GM18520 (cell line): Measurements from ENCODE around the gene RDH5.
A peak's percentile ranks its signal among the peaks of the same experiment; 100 is the strongest.

Source experiments
- ATAC-seq: cut with Tn5 transposase; IDR thresholded peaks from one replicate; pipeline ENCODE4 v1.9.1; 2021; ENCODE audit not compliant: unreplicated experiment

RDH5 gene

GRCh38 chr12:55711786-55712553 is 8.2 kb upstream of the RDH5 start:
- ATAC-seq, result no peak

GRCh38 chr12:55712700-55713415 is 7.3 kb upstream of the RDH5 start:
- ATAC-seq, result no peak

GRCh38 chr12:55713721-55714120 is 6.5 kb upstream of the RDH5 start:
- ATAC-seq, result no peak

- ATAC-seq, result no peak
Observed at GRCh38 chr12:55715169-55715764, 4.9 kb upstream of the RDH5 start.

GRCh38 chr12:55715833-55716581 is 4.2 kb upstream of the RDH5 start, which contains the start of gene BLOC1S1:
Gene BLOC1S1, plus strand, starts transcription at chr12:55716046. Its CDS starts 6 bp downstream, at chr12:55716052.
- ATAC-seq, result peak; percentile 73

- ATAC-seq, result no peak
Observed at GRCh38 chr12:55716582-55716957, 3.6 kb upstream of the RDH5 start.

GRCh38 chr12:55717011-55718007 is 2.9 kb upstream of the RDH5 start:
- no peak for ATAC-seq

GRCh38 chr12:55718015-55718414 is 2.2 kb upstream of the RDH5 start:
- ATAC-seq, result no peak

- no peak for ATAC-seq
Observed at GRCh38 chr12:55718624-55719275, 1.4 kb upstream of the RDH5 start.

- ATAC-seq, result no peak
Observed at GRCh38 chr12:55719371-55719770, 822 bp upstream of the RDH5 start.

GRCh38 chr12:55720894-55721444 is 776 bp downstream of the RDH5 start:
- no peak for ATAC-seq

- no peak for ATAC-seq
Observed at GRCh38 chr12:55721601-55722213, 1.5 kb downstream of the RDH5 start.

- no peak for ATAC-seq
Observed at GRCh38 chr12:55722948-55723347, 2.8 kb downstream of the RDH5 start.

- no peak for ATAC-seq
Observed at GRCh38 chr12:55723516-55724225, 3.5 kb downstream of the RDH5 start.

GRCh38 chr12:55724226-55724939 is 4.2 kb downstream of the RDH5 start:
- no peak for ATAC-seq

- no peak for ATAC-seq
Observed at GRCh38 chr12:55724940-55725309, 4.7 kb downstream of the RDH5 start.

GRCh38 chr12:55725556-55725955 is 5.4 kb downstream of the RDH5 start:
- ATAC-seq, result no peak

GRCh38 chr12:55726971-55727370 is 6.8 kb downstream of the RDH5 start:
- ATAC-seq, result no peak
